ENCODE data around the gene GATB.

GATB gene

GRCh38 chr4:151665785-151666127 is 95.1 kb downstream of the GATB start:
- H3K4me3 ChIP-seq (ENCODE audit: low read depth, low read length) = no peak overlapping the region
- TF ChIP-seq CTCF (IDR thresholded peaks at IDR 0.05; ENCODE audit: low read depth, low read length) = no peak
- in situ Hi-C loops (cut with HindIII; ENCODE audit: low sequenced_read_pairs) = no loop called here
- no peak for DNase-seq (ENCODE audit: low read depth, low spot score)

- no peak for DNase-seq (ENCODE audit: low read depth, low spot score)
- no peak for TF ChIP-seq CTCF (IDR thresholded peaks at IDR 0.05; ENCODE audit: low read depth, low read length)
- in situ Hi-C loops (cut with HindIII; ENCODE audit: low sequenced_read_pairs) = no loop called here
- no peak overlapping the region for H3K4me3 ChIP-seq (ENCODE audit: low read depth, low read length)
Observed at GRCh38 chr4:151665022-151665784, 95.6 kb downstream of the GATB start.

GRCh38 chr4:151664289-151664688 is 96.5 kb downstream of the GATB start:
- H3K4me3 ChIP-seq (ENCODE audit: low read depth, low read length) = no peak overlapping the region
- DNase-seq (ENCODE audit: low read depth, low spot score) = no peak
- no peak for TF ChIP-seq CTCF (IDR thresholded peaks at IDR 0.05; ENCODE audit: low read depth, low read length)
- in situ Hi-C loops (cut with HindIII; ENCODE audit: low sequenced_read_pairs) = no loop called here

GRCh38 chr4:151663109-151663508 is 97.7 kb downstream of the GATB start:
- TF ChIP-seq CTCF (IDR thresholded peaks at IDR 0.05; ENCODE audit: low read depth, low read length) = no peak
- in situ Hi-C loops (cut with HindIII; ENCODE audit: low sequenced_read_pairs) = no loop called here
- H3K4me3 ChIP-seq (ENCODE audit: low read depth, low read length) = no peak overlapping the region
- no peak for DNase-seq (ENCODE audit: low read depth, low spot score)

- TF ChIP-seq CTCF (IDR thresholded peaks at IDR 0.05; ENCODE audit: low read depth, low read length) = no peak
- no peak overlapping the region for H3K4me3 ChIP-seq (ENCODE audit: low read depth, low read length)
Observed at GRCh38 chr4:151661873-151662272, 98.9 kb downstream of the GATB start.

GRCh38 chr4:151660676-151661075 is 100.1 kb downstream of the GATB start:
- in situ Hi-C loops (cut with HindIII; ENCODE audit: low sequenced_read_pairs) = no loop called here
- no peak overlapping the region for H3K4me3 ChIP-seq (ENCODE audit: low read depth, low read length)
- DNase-seq (ENCODE audit: low read depth, low spot score) = no peak
- TF ChIP-seq CTCF (IDR thresholded peaks at IDR 0.05; ENCODE audit: low read depth, low read length) = no peak

More at GRCh38 chr4:151661873-151662272, 98.9 kb downstream of the GATB start:
- DNase-seq (ENCODE audit: low read depth, low spot score) = no peak
- in situ Hi-C loops (cut with HindIII; ENCODE audit: low sequenced_read_pairs) = no loop called here
